Bronchial epithelial cell (primary cell): Measurements from ENCODE around the gene FERMT2. TPM values are rescaled to one million over a fixed set of nuclear protein-coding genes. Genes with fewer than 3 reads are reported as not detected.

Experiments
- DNase-seq: peaks from one replicate; pipeline ENCODE4 v3.0.0-alpha.2; 2010; ENCODE audit warnings: low read depth
- FAIRE-seq: peaks from 2 replicates; lab custom pipeline; 2011; peaks lifted over from hg19 to GRCh38; lab: Jason Lieb, UNC
- H3K27me3 ChIP-seq: 2 replicates; pipeline ENCODE4 v1.5.1; 2011; ENCODE audit warnings: low read length; ENCODE audit not compliant: control insufficient read depth, insufficient read depth
- H3K36me3 ChIP-seq: 2 replicates; pipeline ENCODE4 v1.5.1; 2011; ENCODE audit warnings: low read length; ENCODE audit not compliant: control insufficient read depth, insufficient read depth
- H3K4me3 ChIP-seq: 2 replicates; pipeline ENCODE4 v1.5.1; 2011; ENCODE audit warnings: mild to moderate bottlenecking, low read depth, low read length, control low read depth
- total RNA-seq: library from RNA; depleted of rRNA; stranded (reverse); fragments of >200 nt; gene quantifications from 2 replicates; pipeline ENCODE4 v1.2.1, GENCODE V29; 2014
- TF ChIP-seq, protein P1 (sequence below): IDR thresholded peaks from 2 replicates; pipeline ENCODE4 v1.5.1; 2011; ENCODE audit warnings: mild to moderate bottlenecking, moderate library complexity, low read length, control low read depth, inconsistent platforms; ENCODE audit not compliant: insufficient read depth, severe bottlenecking

FERMT2 gene
- total RNA-seq, 1 donor from 2014 or later, result 24.0 TPM

DNA sequence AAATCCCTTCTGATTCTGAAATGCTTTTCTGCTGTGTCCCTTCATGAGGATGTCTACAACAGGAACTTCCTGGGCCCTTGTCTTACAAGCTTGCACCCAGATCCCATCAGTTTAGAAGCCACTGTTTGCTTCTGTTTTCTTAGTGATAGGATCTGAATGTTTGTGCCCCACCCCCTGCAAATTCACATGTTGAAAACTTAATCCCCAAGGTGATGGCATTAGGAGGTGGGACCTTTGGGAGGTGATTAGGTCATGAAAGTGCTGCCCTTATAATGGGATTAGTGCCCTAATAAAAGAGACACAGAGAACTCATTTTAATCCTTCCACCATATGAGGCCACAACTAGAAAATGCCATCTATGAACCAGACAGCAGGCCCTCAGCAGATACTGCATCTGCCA is 123.4 kb downstream of the FERMT2 start:
- TF ChIP-seq, protein P1, sequence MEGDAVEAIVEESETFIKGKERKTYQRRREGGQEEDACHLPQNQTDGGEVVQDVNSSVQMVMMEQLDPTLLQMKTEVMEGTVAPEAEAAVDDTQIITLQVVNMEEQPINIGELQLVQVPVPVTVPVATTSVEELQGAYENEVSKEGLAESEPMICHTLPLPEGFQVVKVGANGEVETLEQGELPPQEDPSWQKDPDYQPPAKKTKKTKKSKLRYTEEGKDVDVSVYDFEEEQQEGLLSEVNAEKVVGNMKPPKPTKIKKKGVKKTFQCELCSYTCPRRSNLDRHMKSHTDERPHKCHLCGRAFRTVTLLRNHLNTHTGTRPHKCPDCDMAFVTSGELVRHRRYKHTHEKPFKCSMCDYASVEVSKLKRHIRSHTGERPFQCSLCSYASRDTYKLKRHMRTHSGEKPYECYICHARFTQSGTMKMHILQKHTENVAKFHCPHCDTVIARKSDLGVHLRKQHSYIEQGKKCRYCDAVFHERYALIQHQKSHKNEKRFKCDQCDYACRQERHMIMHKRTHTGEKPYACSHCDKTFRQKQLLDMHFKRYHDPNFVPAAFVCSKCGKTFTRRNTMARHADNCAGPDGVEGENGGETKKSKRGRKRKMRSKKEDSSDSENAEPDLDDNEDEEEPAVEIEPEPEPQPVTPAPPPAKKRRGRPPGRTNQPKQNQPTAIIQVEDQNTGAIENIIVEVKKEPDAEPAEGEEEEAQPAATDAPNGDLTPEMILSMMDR, result no peak
- DNase-seq (no peak), FAIRE-seq (no peak)
- H3K4me3 ChIP-seq, result no peak overlapping the region
- H3K27me3 ChIP-seq, result no peaks in the 10 kb centered on the region
- H3K36me3 ChIP-seq, result no peaks in the 10 kb centered on the region

DNA sequence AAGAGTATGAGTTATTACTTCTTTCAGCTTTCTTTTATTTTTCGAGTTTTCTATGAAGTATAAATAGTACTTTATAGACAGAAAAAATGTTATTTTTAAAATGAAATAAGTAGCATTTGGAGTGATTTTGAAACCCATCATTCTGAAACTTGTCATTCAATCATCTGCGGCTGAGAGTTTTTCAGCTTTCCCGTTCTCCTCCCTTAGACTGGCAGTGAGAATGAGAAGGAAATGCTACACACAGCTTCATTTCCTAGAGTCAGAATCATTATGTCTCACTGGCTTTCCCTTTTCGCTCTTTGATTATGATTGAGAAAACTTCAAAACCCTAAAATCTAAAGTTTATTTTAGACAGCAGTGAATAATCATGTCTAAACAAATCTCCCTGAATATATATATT is 125.8 kb downstream of the FERMT2 start:
- Histone ChIP-seq H3K36me3 (no peaks in the 10 kb centered on the region), H3K27me3 (no peaks in the 10 kb centered on the region), H3K4me3 (no peak overlapping the region)
- FAIRE-seq (no peak), DNase-seq (no peak)
- TF ChIP-seq, protein P1, result no peak

DNA sequence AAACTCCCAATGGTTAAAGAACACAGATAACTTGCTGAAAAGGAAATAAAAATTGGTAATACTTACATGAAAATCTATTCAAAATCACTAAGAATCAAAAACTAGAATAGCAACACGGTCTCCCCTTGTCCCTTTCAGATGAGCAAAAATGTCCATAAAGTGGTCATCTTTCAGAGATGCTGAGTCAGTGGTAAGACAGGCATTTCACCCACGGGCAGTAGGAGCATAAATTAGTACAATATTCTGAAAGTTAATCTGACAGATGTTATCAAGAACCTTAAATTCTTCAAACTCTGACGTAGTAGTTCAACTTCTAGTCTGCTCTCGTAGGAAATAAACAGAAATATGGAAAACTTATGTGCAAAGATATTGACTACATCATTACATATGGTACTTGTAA is 126.4 kb downstream of the FERMT2 start:
- DNase-seq (no peak), FAIRE-seq (no peak)
- Histone ChIP-seq H3K4me3 (no peak overlapping the region), H3K36me3 (no peaks in the 10 kb centered on the region), H3K27me3 (no peaks in the 10 kb centered on the region)
- TF ChIP-seq, protein P1, result no peak

DNA sequence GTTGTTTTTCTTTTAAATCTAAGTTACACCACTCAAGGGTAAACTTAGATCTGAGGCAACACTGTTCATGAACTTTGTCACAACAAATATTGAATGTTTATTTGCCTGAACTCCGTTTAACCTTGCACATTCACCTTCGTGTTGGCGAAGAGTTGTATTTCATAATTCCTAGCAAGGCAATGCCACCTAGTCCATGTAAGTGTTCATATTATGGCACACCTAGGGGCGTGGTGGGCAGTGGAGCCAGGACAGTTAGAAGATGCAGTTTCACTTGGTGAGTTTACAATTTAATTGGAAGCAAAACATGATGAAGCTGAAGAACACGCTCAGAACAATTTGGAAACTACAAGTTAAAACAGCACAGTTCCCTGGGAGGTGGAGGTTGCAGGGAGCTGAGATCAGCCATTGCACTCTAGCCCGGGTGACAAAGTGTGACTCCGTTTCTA is 129.0 kb downstream of the FERMT2 start:
- H3K4me3 ChIP-seq, result no peak overlapping the region
- H3K27me3 ChIP-seq, result no peaks in the 10 kb centered on the region
- DNase-seq, result no peak
- TF ChIP-seq, protein P1, result no peak
- no peaks in the 10 kb centered on the region for H3K36me3 ChIP-seq
- no peak for FAIRE-seq

DNA sequence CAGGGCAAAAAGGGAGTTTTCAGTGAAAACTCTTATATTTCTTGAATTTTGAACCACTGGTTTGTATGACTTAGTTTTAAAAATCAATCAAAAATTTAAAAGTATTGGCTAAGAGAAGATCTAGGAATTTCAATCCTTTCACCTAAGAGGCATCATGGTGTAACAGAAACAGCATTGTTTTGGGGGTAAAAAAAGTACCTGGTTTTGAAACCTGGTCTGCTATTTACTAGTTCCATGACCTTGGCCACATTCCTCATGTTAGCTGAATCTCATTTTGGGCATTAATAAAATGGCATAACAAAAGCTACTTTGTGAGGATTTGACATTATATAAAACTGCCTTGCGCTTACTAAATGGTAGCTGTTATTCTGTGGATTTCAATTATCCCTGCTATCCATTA is 142.7 kb downstream of the FERMT2 start:
- TF ChIP-seq, protein P1, result no peak
- Histone ChIP-seq H3K27me3 (no peaks in the 10 kb centered on the region), H3K36me3 (no peaks in the 10 kb centered on the region), H3K4me3 (no peak overlapping the region)
- DNase-seq (no peak), FAIRE-seq (no peak)

Other genes starting within 250 kb of the FERMT2 start
- 84.5 and 90.8 TPM in 2 replicates for gene PSMC6, start 243.8 kb downstream of the FERMT2 start, total RNA-seq
- 12.6 and 14.3 TPM in 2 replicates for gene STYX, start 220.9 kb downstream of the FERMT2 start, total RNA-seq
- 39.8 and 57.1 TPM in 2 replicates for gene GNPNAT1, start 159.4 kb downstream of the FERMT2 start, total RNA-seq
- gene DDHD1, start 202.3 kb upstream of the FERMT2 start, total RNA-seq, result 5.3 and 6.8 TPM in 2 replicates